K562 (cell line): ENCODE data around the gene ERVW-1.

Experiments
- CHD2 ChIP-seq: IDR thresholded peaks from 2 replicates; pipeline ENCODE4 v1.6.1; 2011; ENCODE audit warnings: low read depth, low read length
- ELF1 ChIP-seq: fragments of 200-800 bp; sonication (Bioruptor generic); IDR thresholded peaks from 2 replicates; pipeline ENCODE4 v1.6.1; 2016; ENCODE audit warnings: missing genetic modification characterization, missing compliant biosample characterization
- RAD21 ChIP-seq, 2 experiments: fragments of 250-450 bp in 1 of 2; fragments of 450-650 bp in 1 of 2; sonication (Bioruptor Pico) in 1 of 2; formaldehyde crosslinking in 1 of 2; IDR thresholded peaks in 1 of 2; conservative IDR thresholded peaks in 1 of 2; 2 replicates each; pipeline versions ENCODE4 v1.4.0 to v1.8.0; 2020 to 2022; ENCODE audit warnings: mild to moderate bottlenecking in 2 of 2, moderate library complexity in 1 of 2
- RAD51 ChIP-seq: fragments of 450-650 bp; IDR thresholded peaks from 2 replicates; pipeline ENCODE4 v1.7.1; 2016; ENCODE audit warnings: low read depth, mild to moderate bottlenecking, borderline replicate concordance
- TF ChIP-seq, protein P1 (sequence below): fragments of 250-450 bp; sonication (Bioruptor Pico); IDR thresholded peaks from 2 replicates; pipeline ENCODE4 v1.9.0; 2021; ENCODE audit warnings: mild to moderate bottlenecking
- TF ChIP-seq, protein P2 (sequence below), 3 experiments: IDR thresholded peaks in 2 of 3; conservative IDR thresholded peaks in 1 of 3; 2 replicates each; pipeline ENCODE4 v1.5.1; 2011 to 2012; ENCODE audit warnings: low read length in 3 of 3, mild to moderate bottlenecking in 3 of 3, control low read depth in 2 of 3, improper control_type of control experiment in 1 of 3, inconsistent platforms in 1 of 3, low read depth in 1 of 3, mixed read lengths in 1 of 3, moderate library complexity in 1 of 3; ENCODE audit not compliant: insufficient read depth in 2 of 3

DNA sequence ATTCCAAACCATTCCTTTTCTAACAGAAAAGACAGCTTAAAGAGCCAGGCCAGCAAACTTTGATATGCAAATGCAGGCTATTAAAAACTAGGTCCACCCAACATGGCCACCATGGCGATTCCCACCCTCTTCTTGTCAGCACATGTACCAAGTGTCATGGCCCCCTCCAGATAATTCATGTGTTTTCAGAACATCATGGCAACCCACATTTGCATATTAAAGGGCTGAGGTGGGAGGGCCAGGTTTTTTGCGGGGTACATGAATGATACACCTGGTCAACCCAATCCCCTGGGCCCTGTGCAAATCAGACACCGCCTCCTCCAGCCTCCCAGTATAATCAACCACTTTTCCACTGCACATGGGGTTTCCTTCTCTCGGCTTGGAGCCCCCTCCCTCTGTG, 965 bp upstream of the ERVW-1 start:
- TF ChIP-seq, protein P1, sequence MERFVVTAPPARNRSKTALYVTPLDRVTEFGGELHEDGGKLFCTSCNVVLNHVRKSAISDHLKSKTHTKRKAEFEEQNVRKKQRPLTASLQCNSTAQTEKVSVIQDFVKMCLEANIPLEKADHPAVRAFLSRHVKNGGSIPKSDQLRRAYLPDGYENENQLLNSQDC (CRISPR knock-in tag): no peak
- TF ChIP-seq ELF1 (tag) (no peak), RAD51 (no peak), RAD21 (CRISPR knock-in tag; conservative IDR thresholded peaks at IDR 0.05 in 1 of 2, IDR thresholded peaks at IDR 0.05 in 1 of 2) (no peak), CHD2 (no peak)
- TF ChIP-seq, protein P2, sequence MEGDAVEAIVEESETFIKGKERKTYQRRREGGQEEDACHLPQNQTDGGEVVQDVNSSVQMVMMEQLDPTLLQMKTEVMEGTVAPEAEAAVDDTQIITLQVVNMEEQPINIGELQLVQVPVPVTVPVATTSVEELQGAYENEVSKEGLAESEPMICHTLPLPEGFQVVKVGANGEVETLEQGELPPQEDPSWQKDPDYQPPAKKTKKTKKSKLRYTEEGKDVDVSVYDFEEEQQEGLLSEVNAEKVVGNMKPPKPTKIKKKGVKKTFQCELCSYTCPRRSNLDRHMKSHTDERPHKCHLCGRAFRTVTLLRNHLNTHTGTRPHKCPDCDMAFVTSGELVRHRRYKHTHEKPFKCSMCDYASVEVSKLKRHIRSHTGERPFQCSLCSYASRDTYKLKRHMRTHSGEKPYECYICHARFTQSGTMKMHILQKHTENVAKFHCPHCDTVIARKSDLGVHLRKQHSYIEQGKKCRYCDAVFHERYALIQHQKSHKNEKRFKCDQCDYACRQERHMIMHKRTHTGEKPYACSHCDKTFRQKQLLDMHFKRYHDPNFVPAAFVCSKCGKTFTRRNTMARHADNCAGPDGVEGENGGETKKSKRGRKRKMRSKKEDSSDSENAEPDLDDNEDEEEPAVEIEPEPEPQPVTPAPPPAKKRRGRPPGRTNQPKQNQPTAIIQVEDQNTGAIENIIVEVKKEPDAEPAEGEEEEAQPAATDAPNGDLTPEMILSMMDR (IDR thresholded peaks at IDR 0.05 in 2 of 3, conservative IDR thresholded peaks at IDR 0.05 in 1 of 3; ENCODE audit: insufficient read depth in 2 of 3, low read depth in 1 of 3, low read length in 3 of 3): no peak
